C4-2B (cell line): Measurements from ENCODE around the gene GRM4.

Source experiments
- ZFX ChIP-seq: fragments of 450-650 bp; IDR thresholded peaks from 2 replicates; pipeline ENCODE4 v1.6.1; 2017
- TF ChIP-seq, protein P1 (sequence below): fragments of 450-650 bp; conservative IDR thresholded peaks from 2 replicates; pipeline ENCODE4 v1.5.1; 2017; ENCODE audit warnings: mild to moderate bottlenecking

DNA sequence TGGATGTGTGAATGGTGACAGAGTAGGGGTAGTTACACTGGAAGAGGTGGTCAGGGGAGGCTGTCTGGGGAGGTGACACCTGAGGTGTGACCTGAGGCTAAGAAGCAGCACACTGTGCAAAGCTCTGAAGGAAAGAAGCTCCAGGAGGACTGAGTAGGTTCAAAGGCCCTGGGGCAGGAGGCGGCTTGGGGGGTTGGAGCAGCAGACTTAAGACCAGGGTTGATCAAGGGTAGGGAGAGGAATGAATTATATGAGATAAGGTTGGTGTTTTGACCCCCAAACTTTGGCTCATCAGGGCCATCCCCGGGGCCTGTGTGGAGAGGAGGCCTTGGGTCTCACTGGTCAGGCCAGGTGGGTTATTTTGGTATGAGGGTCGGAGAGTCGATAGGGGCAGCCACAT lies 166.1 kb downstream of the GRM4 start:
- no peak for TF ChIP-seq ZFX
- TF ChIP-seq, protein P1, sequence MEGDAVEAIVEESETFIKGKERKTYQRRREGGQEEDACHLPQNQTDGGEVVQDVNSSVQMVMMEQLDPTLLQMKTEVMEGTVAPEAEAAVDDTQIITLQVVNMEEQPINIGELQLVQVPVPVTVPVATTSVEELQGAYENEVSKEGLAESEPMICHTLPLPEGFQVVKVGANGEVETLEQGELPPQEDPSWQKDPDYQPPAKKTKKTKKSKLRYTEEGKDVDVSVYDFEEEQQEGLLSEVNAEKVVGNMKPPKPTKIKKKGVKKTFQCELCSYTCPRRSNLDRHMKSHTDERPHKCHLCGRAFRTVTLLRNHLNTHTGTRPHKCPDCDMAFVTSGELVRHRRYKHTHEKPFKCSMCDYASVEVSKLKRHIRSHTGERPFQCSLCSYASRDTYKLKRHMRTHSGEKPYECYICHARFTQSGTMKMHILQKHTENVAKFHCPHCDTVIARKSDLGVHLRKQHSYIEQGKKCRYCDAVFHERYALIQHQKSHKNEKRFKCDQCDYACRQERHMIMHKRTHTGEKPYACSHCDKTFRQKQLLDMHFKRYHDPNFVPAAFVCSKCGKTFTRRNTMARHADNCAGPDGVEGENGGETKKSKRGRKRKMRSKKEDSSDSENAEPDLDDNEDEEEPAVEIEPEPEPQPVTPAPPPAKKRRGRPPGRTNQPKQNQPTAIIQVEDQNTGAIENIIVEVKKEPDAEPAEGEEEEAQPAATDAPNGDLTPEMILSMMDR: no peak
